ENCODE results near the gene CHST12.
"Not testable (repeated sequence)": the region's sequence is repeated elsewhere in the genome, so short reads cannot be mapped to it uniquely, and the experiment has no call there.

CHST12 gene

DNA sequence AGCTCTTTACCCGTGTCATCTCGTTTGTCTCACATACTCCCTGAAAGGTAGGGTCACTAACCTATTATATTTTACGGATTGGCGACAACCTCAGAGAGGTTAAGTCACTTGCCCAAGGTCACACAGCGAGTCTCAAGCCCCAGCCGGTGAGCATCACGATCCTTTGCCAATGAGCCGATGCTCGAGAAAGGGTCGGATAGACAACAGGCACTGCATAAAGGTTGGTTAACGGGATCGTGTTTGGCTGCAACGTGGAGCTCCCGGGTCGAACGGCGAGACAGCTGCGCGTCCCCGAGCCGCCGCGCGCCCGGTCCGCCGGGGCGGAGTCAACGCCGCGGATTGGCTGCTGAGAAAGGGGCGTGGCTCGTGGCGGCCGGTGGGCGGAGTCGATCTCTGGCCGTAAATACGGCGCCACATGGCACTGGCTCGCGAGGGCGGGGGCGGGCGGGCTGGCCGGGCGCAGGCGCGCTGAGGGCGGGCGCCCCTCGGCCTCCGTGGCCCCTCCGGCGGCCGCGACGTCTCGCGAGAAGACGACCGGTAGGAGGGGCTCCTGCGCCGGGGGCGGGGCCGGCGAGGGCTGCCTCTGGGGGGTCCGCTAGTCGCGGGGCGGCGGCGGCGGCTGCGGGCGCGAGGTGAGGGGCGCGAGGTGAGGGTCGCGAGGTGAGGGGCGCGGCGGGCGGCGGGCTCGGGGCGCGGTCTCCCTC, at the start of gene CHST12:
TSS of gene CHST12 (plus strand) at position 598 of the 704 bp plus-strand sequence. CDS start 29,029 bp downstream, outside the sequence.
- peak; percentile 94 for DNase-seq

DNA sequence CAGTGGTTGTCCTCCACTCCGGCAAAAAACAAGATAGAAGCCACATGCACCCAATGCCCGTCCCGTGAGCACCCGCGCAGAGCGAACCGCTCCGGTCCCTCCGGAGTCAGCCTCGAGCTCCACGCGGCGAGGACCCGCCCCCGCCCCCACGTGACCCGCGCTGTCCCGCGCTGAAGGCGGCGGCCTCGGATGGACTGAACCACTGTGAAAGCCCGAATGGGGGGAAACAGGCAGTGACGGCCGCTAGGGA, 49.5 kb upstream of the CHST12 start:
- peak; percentile 92 for DNase-seq

GRCh38 chr7:2354186-2354938, 49.0 kb upstream of the CHST12 start, which contains the start of gene EIF3B:
TSS of gene EIF3B (plus strand) at chr7:2354827. CDS start at chr7:2354922, 95 bp downstream.
- DNase-seq, result peak; percentile 96

DNA sequence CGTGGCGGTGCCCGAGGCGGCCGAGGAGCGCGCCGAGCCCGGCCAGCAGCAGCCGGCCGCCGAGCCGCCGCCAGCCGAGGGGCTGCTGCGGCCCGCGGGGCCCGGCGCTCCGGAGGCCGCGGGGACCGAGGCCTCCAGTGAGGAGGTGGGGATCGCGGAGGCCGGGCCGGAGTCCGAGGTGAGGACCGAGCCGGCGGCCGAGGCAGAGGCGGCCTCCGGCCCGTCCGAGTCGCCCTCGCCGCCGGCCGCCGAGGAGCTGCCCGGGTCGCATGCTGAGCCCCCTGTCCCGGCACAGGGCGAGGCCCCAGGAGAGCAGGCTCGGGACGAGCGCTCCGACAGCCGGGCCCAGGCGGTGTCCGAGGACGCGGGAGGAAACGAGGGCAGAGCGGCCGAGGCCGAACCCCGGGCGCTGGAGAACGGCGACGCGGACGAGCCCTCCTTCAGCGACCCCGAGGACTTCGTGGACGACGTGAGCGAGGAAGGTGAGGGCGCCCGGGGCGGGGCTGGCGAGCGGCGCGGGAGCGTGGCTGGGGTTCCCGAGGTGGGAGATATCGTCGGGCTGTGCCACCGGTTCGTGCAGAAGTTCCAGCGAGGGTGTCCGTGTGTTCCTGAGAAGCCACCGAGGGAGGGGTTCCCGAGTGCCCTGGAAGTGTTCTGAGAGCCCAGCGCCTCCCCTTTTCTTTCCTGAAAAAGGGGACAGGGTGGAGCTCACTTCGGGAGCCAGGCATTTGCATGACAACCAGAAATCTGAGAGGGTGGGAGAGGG, 48.3 kb upstream of the CHST12 start:
- DNase-seq, result peak; percentile 19

DNA sequence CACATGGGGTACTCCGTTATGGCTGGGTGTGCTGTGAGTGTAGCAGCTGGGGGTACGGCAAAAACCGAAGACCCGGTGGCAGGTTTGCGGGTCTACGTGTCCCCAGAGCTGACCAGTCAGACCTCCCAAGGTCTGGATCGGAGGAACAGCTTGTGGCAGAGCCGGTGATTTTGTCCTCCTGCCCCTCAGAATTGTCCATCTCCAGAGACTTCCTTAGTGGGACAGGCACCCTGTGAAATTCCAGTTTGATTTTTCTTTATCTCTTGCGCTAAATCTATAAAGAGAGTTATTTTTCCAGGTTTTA, 47.8 kb upstream of the CHST12 start:
- DNase-seq, result no peak

- DNase-seq, result no peak
Observed at GRCh38 chr7:2357165-2357564, 46.2 kb upstream of the CHST12 start.

DNA sequence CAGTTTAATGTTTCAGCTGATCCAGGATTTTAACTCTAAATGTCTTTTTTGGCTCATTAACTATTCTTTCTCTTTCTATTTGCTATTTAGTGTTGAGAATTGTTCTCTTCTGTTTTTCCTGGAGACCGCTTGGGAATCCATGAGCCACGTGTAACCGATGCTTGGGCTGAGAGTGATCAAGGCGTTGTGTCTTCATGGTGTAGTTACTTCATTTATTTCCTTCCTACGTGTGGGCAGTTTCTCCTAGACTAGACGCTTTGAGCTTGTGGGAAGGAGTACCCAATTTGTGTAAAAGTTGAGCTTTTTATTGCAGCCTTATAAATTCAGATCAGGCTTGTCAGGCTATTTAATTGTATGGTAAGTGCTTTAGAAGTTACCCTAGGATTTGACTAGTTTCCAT, 45.8 kb upstream of the CHST12 start:
- no peak for DNase-seq

GRCh38 chr7:2358968-2359527, 44.4 kb upstream of the CHST12 start:
- DNase-seq, result no peak

- no peak for DNase-seq
Observed at GRCh38 chr7:2359610-2360009, 43.8 kb upstream of the CHST12 start.

- DNase-seq, result no peak
Observed at GRCh38 chr7:2360796-2361195, 42.6 kb upstream of the CHST12 start.

DNA sequence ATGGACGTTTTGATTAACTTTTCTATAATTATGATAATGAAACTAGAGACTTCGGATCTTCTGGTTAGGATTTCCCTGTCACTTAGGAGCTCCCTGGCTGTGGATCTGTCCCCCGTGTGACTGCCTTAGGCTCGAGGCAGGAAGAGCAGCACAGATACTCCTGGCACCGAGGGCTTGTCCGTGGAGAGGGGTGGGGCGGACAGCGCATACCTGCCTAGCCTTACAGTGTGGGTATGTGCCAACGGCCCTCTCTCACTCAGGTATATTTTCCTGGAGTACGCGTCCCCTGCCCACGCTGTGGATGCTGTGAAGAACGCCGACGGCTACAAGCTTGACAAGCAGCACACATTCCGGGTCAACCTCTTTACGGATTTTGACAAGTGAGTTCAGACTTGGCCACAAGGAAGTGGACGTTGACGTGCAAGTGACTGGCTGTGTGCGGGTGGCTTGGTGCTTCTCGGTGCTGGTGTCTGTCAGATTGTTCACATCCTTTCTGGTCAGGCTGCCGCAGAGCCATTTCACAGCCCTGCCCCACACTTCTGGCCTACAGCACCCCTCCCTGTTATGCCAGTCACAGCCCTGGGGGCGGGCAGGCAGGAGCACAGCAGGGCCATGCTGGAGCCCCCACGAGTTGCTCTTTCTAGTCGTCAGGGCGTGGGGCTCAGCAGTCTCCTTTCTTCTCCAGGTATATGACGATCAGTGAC, 40.9 kb upstream of the CHST12 start:
- DNase-seq, result no peak

DNA sequence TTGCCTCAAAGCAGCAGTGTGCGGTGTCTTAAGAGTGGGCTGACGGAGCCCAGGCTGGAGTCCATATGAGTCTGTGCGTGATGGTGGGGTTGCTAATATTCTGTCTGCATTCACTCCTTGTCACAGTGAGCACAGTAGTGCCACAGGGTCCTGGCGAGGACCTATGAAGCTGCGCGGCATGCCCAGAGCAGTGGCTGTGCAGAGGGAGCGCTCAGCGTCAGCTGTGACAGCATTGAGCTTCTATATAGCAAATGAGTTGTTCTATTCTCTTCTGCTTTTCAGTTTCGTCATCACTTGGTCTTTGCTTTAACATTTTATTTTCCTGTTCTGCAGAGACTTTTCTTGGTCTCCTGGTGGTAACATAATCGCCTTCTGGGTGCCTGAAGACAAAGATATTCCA, 34.3 kb upstream of the CHST12 start:
- DNase-seq, result no peak

- no peak for DNase-seq
Observed at GRCh38 chr7:2371329-2371728, 32.1 kb upstream of the CHST12 start.

- DNase-seq, result no peak
Observed at GRCh38 chr7:2372724-2373123, 30.7 kb upstream of the CHST12 start.

- DNase-seq, result no peak
Observed at GRCh38 chr7:2373124-2373556, 30.3 kb upstream of the CHST12 start.

- no peak for DNase-seq
Observed at GRCh38 chr7:2373646-2374045, 29.8 kb upstream of the CHST12 start.

DNA sequence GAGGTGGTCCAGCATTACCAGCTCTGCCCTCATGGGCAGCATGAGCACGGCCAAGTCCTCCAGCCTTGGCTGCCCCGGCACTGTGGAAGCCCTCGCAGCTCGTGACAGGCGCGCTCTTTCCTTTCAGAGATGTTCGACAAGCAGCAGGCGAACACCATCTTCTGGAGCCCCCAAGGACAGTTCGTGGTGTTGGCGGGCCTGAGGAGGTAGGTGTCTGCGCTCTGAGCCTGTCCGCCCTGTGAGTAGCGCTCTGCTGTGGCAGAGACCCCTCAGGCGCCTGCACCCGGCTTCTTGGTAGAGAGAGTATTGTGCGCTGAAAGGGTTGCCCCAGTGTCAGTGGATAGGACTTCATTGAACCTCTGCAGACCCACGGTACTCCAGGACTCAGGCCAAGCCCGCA, 29.0 kb upstream of the CHST12 start:
- DNase-seq, result no peak

DNA sequence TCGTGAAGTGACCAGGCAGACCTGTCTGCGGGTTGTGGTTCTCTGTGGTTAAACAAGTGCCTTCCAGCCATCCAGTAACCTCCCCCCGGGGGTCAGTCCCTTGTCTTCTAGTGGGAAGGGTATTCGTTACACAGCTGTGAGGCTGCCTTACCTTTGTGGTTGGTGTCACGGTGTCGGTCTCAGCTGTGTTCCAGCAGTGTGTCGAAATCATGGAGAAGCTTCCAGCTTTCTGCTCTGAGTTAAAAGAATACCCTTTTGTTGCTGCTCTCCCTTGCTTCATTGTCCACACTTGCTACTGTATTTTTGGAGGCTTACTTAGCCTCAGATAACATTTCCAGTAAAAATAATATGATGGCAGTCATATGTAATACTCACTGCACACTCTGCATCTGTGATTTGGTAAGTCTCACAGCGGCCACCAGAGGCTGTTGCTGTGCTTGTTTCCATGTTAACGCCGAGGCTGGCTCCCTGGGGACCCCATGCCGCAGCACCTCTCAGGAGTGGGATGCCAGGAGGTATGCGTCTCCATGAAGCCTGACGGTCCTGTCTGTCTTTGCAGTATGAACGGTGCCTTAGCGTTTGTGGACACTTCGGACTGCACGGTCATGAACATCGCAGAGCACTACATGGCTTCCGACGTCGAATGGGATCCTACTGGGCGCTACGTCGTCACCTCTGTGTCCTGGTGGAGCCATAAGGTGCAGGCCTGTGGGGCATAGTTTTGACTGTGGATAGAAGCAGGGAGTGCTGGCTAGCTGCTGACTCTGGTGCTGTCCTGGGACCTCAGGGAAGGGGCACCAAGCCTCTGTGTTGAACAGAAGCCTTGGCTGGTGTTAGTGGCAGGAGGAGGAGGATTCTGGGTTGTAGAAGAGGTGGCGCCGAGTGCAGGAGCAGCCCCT, 28.3 kb upstream of the CHST12 start:
- DNase-seq, result no peak

- DNase-seq, result no peak
Observed at GRCh38 chr7:2376351-2377154, 26.9 kb upstream of the CHST12 start.

DNA sequence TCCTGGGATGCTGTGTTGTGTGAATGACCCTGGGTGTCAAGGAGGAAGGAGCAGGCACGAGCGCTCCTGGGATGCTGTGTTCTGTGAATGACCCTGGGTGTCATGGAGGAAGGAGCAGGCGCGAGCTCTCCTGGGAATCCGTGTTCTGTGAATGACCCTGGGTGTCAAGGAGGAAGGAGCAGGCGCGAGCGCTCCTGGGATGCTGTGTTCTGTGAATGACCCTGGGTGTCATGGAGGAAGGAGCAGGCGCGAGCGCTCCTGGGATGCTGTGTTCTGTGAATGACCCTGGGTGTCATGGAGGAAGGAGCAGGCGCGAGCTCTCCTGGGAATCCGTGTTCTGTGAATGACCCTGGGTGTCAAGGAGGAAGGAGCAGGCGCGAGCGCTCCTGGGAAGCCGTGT, 25.9 kb upstream of the CHST12 start:
- DNase-seq, result not testable (repeated sequence)

DNA sequence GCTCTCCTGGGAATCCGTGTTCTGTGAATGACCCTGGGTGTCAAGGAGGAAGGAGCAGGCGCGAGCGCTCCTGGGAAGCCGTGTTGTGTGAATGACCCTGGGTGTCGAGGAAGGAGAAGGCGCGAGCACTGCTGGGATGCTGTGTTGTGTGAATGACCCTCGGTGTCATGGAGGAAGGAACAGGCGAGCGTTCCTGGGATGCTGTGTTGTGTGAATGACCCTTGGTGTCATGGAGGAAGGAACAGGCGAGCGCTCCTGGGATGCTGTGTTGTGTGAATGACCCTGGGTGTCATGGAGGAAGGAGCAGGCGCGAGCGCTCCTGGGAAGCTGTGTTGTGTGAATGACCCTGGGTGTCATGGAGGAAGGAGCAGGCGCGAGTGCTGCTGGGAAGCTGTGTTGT, 25.3 kb upstream of the CHST12 start:
- DNase-seq, result not testable (repeated sequence)
